Hepatocyte (in vitro differentiated cells): ENCODE measurements around the gene ERC2.

Experiments used
- CTCF ChIP-seq: fragments of 200-600 bp; sonication (generic); IDR thresholded peaks from 2 replicates; pipeline ENCODE4 v1.5.1; 2016; ENCODE audit warnings: antibody characterized with exemption, mild to moderate bottlenecking; ENCODE audit not compliant: poor library complexity
- EZH2phosphoT487 ChIP-seq: fragments of 200-600 bp; sonication (generic); IDR thresholded peaks from one replicate; pipeline ENCODE4 v1.6.1; 2018; ENCODE audit warnings: antibody characterized with exemption, mild to moderate bottlenecking, low read depth, moderate library complexity; ENCODE audit not compliant: unreplicated experiment, severe bottlenecking

- TF ChIP-seq CTCF, result no peak
- no peak for TF ChIP-seq EZH2phosphoT487
Observed at GRCh38 chr3:56207922-56208321, 260.3 kb downstream of the ERC2 start.
